HG03196 (cell line): ENCODE data around the gene SPRY1.

Source experiments
- ATAC-seq: cut with Tn5 transposase; IDR thresholded peaks from one replicate; pipeline ENCODE4 v1.9.1; 2021; ENCODE audit not compliant: unreplicated experiment

The SPRY1 gene

DNA sequence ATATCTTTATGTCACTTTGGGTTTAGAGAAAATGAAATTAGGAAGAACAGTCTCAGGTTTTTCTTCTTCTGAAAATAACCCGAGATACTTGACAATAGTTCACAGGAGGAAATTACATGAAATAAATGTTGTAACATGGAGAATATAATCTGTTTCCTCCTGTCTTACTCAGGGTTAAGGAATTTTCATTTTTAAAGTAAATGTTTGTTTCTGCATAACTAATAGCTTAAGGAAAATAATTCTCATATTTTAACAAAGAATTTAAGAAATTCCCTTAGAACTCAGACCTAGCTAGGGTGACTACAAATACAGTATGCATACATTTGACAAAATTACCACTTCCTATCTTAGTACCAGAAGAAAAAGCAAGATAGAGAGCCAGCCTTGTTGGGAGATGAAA is 17.2 kb upstream of the SPRY1 start:
- ATAC-seq = no peak

DNA sequence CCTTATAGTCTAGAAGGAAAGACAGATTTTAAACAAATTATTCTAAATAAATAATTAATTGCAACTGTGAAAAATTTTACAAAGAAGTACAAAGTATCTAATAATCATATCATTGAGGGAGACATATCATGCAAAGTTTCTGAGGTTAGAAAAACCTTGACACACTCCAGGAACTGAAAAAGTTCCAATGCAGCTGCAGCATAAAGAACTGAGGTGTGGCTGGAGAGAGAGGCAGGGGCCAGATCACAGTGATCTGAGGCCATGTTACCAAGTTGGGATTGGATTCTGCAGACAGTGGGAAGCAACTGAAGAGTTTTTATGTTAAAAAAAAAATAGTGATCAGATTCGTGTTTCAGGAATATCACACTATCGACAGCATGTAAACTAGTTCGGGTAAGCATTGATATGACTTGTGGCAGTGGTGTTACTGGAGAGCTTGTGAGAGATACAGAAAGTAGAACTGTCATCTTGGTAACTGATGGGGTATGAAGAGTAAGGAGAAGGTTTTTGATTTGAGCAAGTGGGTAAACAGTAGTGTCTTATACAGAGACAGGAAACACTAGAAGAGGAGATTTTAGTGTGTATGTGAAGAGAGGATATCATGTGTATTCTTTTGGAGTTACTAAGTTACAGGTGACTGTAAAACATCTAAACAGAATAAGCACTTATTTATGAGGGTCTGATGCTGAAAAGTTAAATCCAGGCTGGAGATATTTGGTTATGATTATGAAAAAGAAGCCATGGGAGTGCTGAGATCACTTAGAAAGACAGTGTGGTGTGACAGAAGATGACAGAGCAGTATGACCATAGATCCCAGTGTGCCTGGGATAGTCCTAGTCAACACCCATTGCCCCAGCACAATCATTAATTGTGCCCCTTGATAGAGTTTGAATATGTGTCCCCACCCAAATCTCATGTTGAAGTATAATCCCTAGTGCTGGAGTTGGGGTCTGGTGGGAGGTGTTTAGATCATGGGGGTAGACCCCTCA is 15.6 kb upstream of the SPRY1 start:
- no peak for ATAC-seq

DNA sequence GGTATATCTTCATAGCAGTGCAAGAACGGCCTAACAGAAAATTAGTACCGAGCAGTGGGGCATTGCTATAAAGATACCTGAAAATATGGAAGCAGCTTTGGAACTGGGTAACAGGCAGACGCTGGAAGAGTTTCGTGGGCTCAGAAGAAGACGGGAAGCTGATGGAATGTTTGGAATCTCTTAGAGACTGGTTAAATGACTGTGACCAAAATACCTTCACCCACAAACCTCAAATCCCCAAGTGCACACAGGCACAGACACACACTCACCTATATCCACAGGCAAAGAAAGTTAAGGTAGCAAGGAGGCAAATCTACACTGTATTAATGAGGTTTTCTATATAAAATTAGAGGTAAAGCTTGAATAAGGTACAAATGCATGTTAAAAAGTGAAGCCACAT is 14.6 kb upstream of the SPRY1 start:
- no peak for ATAC-seq

DNA sequence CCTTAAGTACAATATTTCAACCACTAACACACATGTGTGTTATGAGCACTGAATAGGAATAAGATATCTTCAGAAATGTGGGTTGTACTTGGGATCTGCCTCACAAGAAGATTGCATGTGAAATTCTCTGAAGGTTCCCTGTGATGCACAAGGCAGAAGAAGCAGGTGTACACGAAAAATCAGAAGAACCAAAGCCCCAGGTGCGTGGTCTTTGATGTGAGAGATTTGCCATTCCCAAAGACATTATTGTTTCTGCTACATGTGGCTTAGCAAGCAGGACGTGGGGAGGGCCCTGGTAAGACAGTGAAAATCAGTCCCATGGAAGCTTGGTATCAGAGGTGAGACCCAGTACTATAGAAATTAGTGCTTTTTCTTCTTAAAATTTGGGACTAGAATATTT is 13.0 kb upstream of the SPRY1 start:
- no peak for ATAC-seq

DNA sequence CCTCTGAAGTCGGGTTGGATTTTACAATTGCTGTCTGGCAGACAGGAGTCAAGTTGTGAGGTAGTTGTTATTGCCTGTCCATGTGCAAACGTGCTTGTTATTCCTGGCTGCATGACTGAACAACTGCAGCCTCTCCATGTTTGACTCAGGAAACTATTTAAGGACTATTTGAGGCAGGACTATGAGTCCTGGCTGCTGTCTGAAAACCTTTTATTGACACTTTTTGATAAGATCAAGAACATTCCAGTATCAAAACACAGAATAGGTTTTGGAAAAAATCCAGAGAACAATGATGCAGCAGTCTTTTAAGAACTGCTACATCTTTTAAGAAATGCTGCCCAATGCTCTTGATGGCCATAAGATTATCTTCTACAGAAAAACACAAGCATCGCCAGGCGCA is 10.0 kb upstream of the SPRY1 start:
- ATAC-seq = no peak

DNA sequence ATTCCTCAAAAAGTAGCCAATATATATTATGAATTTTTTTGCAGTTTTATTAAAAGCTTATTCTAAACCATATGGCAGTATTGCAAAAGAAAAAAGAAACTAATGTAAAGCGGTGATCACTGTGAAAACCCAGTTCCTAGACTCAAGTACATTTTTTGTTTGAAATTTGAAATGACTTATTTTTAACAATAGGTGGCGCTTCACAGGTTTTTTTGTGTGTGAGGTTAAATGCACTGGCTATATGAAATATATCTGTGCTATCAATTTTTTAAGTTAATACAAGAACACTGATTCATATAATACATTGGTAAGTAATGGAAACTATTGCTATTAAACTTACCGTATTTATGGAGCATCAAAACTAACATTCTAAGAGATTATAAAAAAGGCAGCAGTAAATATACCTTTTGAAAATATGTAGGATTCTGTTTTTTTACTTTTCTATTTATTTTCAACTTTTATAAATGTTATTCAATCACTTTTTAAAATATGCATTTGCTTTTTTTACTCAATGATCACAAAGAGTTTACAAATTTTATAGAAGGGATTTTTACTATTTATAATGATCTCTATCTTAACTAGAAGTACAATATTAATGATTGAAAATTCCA is 5.6 kb upstream of the SPRY1 start:
- no peak for ATAC-seq

DNA sequence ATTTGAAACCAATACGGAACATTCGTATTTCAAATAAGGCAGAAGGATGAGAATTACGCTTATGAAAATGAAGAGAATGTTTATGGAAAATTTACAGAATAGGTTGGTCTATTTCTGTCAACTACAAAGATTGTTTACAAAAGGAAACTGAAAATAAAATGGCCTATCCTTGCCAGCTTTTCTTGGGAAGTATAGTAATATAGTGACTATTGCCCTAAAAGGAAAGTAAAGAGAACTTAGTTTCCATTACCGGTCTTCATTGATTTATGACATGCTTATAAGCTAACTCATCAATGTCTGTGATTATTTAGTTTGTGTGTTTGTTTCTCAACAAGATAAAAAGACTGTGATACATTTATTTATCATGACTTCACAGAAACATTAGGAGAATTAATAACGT is 2.9 kb upstream of the SPRY1 start:
- ATAC-seq = no peak

DNA sequence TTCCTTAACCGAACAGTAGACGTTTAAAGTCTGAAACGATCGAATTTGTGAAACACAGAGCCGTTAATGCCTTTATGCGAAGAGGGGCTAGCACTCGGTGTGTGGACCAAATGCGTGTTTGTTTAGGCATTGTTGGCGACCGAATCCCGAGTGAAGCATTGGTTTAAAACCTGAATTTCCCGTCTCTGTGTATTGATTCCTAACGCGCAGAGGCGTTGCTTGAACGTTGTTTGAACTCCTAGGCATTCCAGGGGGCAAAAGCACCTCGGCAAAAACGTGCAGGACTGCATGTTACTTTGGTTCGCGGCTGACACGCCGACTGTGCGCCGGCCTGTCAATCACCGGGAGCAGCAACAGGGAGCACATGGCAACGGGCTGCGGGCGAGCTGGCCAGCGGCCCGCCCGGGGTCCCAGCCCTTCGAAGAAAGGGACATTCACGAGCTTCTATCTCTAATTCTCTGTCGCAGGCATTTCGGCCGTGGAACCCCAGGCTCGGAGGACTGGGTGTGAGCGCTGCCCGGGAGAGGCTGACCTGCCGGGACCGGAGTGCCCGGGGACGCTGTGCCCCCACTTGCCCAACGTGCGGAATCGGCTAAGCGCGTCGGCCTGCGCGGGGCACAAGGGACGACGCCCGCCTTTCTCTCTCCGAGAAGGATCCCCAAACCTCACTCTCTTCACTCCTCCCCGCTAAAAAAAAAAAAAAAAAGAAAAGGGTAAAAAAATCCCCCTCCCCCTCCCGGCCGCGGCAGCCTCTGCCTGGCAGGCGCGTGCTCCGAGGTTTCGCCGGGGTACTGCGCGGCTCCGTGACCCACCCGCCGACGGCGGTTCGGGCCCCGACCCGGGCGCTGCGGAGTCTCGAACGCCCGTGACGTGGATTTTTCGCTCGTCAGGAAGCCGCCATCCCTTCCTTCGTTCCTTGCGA is 810 bp downstream of the SPRY1 start:
- peak; percentile 30 for ATAC-seq

DNA sequence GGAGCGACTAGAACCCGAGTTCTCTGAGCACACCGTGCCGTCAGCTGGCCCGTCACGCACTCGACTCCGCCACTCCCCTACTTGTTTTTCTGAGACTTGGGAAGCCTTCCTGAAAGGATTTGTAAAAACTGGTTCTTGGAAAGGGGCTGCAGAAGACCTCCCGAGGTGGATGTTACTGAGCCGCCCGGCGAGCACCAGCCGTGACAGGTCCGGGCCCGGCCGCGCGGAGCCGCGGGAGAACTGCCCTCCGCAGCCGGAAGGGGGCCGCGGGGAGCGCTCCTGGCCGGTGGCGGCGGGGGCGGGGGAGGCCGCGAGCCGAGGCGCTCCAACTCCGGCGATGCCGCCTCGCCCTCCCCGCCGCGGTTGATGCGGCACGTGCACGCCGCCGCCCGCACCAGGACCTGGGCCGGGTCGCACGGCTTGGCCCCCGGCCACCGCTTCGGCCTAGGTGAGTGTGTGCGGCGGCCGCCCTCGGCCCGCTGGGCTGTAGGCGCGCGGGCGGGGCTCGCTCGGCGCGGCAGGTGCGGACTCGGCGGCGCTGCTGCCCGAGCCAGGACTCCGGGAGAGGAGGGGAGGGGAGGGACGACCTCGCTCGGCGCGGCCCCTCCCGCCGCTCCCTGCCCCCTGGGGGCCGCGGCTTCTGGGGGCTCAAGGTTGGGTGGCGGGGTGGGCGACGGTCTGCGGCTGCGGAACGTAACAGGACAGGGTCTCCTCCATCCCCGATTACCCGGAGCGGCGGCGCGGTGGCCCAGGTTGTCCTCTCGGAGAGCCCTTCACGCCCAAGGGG is 1.7 kb downstream of the SPRY1 start:
- ATAC-seq = peak; percentile 50

DNA sequence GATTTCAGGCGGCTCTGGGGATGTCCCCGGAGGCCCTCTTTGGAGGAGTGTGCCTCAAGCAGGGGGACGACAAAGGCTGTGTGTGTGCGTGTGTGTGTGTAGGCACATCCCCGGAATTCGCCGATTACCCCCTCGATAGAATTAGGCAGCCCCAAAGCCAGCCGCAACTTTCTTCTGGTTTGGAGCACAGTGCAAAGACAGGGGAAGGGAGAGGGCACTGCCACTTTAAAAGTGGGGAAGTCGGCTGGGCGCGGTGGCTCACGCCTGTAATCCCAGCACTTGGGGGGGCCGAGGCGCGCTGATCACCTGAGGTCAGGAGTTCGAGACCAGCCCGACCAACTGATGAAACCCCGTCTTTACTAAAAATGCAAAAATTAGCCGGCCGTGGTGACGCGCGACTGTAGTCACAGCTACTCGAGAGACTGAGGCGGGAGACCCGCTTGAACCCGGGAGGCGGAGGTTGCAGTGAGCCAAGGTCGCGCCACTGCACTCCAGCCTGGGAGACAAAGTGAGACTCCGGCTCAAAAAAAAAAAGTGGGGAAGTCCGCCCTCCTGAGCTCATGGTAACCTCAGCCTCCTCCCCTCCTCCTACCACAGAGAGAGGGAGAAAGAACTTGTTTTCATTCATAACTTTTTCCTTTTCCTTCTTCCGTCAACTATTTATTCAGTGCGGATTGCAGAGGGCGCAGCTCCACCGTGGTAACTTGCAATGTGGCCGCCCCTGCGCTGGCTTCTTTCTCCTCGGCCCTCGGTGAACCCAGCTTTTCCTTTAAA is 2.4 kb downstream of the SPRY1 start:
- peak; percentile 29 for ATAC-seq

DNA sequence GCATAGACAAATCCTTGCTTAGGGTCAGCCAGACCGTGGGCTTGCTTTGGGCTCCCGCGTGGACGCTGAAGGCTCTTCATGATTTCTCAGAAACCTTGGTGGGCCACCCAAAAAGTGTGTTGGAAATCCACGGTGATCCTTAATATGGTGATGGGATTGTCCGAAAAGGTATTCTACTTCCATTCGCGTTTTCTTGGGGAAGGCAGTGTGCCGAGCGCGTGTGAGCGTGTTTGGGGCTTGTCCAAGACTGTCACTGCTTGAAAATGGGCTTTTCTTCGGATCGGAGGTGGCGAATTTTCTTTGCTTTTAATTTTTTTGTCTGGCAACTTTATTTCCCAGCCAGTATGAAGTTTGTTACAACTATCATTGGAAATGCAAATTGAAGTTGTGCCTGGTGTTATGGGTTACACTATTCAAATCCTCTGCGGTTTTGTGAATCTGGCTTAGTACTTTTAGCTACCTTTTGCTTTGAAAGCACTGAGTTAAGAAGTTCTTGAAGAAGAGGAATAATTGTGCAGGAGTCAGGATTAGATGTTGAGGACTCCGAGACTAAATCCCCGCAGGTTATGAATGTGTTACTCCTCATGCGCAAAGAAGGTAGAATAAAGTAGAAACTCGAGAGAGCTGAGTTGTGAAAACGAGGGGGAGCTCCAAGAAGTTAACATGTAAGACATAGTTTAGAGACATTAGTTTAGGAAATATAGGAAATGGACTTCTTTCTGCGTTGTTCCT is 3.2 kb downstream of the SPRY1 start:
- no peak for ATAC-seq

DNA sequence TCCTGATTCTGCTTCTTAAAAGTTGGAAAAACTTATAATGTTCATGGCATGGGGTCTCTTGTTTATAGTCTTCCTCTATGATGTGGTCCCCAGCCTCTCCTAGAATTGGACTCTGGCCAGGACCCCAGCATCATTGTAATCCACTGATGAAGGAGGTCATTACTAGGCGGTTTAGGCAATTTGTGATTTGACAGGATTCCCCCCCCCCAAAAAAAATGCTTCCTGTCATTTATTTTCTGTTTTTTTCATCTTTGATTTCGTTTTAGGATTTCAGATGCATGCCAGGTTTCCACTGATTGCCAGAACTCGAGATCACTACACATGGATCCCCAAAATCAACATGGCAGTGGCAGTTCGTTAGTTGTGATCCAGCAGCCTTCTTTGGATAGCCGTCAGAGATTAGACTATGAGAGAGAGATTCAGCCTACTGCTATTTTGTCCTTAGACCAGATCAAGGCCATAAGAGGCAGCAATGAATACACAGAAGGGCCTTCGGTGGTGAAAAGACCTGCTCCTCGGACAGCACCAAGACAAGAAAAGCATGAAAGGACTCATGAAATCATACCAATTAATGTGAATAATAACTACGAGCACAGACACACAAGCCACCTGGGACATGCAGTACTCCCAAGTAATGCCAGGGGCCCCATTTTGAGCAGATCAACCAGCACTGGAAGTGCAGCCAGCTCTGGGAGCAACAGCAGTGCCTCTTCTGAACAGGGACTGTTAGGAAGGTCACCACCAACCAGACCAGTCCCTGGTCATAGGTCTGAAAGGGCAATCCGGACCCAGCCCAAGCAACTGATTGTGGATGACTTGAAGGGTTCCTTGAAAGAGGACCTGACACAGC is 4.9 kb downstream of the SPRY1 start:
- ATAC-seq = no peak

DNA sequence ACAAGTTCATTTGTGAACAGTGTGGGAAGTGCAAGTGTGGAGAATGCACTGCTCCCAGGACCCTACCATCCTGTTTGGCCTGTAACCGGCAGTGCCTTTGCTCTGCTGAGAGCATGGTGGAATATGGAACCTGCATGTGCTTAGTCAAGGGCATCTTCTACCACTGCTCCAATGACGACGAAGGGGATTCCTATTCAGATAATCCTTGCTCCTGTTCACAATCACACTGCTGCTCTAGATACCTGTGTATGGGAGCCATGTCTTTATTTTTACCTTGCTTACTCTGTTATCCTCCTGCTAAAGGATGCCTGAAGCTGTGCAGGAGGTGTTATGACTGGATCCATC is 5.5 kb downstream of the SPRY1 start:
- no peak for ATAC-seq

DNA sequence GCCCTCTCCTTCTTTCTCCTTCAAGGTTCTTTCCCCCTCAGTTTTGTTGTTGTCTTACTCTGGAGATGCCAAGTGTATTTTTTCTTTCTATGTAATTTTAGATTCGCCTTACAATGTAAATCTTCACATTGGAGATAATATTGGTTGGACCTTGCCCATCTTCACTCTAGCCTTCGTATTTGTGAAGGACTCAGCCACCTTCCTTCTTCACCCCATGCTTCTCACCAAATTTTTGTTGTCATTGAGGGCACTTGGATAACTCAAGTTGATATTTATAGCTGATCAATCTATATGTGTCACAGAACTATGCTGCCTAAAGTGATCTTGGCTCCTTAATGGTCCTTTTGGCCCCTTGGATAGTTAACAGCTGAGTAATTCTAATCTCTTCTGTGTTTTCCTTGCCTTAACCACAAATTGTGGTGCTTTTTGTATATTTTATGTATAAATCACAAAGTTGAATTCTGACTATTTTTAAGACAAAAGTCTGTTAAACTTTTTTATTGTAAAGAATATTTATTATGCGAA is 6.5 kb downstream of the SPRY1 start:
- ATAC-seq = no peak

DNA sequence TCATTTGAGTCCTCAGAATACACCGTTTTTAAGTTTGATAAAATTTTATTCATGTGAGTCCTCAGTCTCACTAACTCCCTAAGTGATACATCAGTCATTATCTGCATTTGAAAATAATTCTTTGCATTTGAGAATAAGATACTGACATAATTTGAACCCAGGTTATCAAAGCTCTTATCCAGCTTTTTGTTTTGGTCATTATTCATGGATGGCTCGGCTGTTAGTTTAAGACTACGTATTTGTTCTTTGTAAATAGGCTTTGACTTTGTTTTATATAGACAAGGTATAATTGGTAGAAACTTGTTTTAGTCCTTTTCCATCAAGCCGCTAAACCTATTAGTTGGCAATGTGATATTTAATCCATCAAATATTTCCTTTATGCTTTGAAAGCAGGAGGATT is 7.9 kb downstream of the SPRY1 start:
- ATAC-seq = no peak

DNA sequence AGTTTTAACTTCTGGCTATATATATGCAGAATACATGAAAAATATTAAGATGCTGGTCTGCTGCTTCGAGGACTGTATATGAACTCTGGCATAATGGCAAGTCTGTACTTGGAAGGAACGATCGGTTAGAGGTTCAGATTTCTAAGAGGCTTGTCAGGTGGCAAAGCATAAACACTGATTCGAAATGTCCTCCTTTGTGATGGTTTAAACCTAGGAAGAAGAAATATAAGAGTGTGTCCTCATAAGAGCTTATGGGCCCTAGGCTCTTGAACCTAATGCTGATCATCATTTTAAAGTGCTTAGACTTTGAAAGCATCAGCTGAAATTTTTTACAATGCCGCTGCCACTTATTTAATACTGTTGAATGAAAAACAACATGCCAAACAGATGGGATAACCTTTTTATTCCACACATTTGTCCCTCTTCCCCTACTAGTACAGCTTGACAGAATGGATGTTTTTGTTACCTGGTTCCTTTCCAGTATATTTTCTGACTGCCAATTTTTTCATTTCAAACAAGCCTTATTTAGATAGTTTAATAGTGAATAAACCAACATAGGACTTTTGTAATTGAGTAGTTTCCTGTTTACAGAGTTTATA is 8.8 kb downstream of the SPRY1 start:
- ATAC-seq = no peak

DNA sequence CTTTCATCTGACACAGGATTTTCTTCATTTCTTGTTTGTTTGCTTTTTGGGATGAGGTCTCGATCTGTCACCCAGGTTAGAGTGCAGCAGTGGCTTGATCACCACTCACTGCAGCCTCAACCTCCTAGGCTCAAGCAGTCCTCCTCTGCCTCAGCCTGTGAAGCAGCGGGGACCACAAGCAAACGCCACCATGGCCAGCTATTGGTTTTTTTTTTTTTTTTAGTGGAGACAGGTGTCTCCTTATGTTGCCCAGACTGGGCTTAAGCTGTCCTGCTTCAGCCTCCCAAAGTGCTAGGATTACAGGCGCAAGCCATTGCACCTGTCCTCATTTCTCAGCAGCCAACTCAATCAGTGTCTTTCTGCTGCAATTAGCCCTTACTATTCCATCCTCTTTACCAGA is 10.3 kb downstream of the SPRY1 start:
- ATAC-seq = no peak
